B cell (primary cell): Measurements from ENCODE around the gene CNTNAP2.

Experiments used
- CTCF ChIP-seq: fragments of 200-600 bp; IDR thresholded peaks from one replicate; pipeline ENCODE4 v1.8.0; 2022; ENCODE audit warnings: antibody characterized with exemption, mild to moderate bottlenecking
- EZH2 ChIP-seq: IDR thresholded peaks from 2 replicates; pipeline ENCODE4 v1.6.1; 2012; ENCODE audit warnings: borderline replicate concordance, low read depth, mild to moderate bottlenecking, moderate library complexity, low read length; ENCODE audit not compliant: insufficient read depth, poor library complexity, severe bottlenecking

- no peak for TF ChIP-seq CTCF
- TF ChIP-seq EZH2: no peak
Observed at GRCh38 chr7:147478796-147479195, 1362.2 kb downstream of the CNTNAP2 start.
